GM20000 (cell line): Measurements from ENCODE around the gene ARRB1.

Source experiments
- DNase-seq: peaks from one replicate; pipeline ENCODE4 v3.0.0; 2012; ENCODE audit warnings: low spot score
- CTCF ChIP-seq: IDR thresholded peaks from 2 replicates; pipeline ENCODE4 v1.5.1; 2012; ENCODE audit warnings: mild to moderate bottlenecking, control low read depth; ENCODE audit errors: extremely low read depth, missing control alignments

Gene ARRB1

GRCh38 chr11:75233754-75234172 is 117.7 kb downstream of the ARRB1 start:
- TF ChIP-seq CTCF = no peak
- DNase-seq = no peak

- no peak for TF ChIP-seq CTCF
- DNase-seq = no peak
Observed at GRCh38 chr11:75230621-75231020, 120.8 kb downstream of the ARRB1 start.

- DNase-seq = no peak
- no peak for TF ChIP-seq CTCF
Observed at GRCh38 chr11:75229466-75229865, 122.0 kb downstream of the ARRB1 start.

GRCh38 chr11:75225794-75226193 is 125.7 kb downstream of the ARRB1 start:
- no peak for DNase-seq
- TF ChIP-seq CTCF = no peak

- DNase-seq = no peak
- no peak for TF ChIP-seq CTCF
Observed at GRCh38 chr11:75223954-75224643, 127.4 kb downstream of the ARRB1 start.

- TF ChIP-seq CTCF = no peak
- DNase-seq = no peak
Observed at GRCh38 chr11:75219869-75220268, 131.6 kb downstream of the ARRB1 start.

- DNase-seq = no peak
- TF ChIP-seq CTCF = no peak
Observed at GRCh38 chr11:75214843-75215242, 136.6 kb downstream of the ARRB1 start.
